ENCODE measurements around the gene IGF1R.

The IGF1R gene

DNA sequence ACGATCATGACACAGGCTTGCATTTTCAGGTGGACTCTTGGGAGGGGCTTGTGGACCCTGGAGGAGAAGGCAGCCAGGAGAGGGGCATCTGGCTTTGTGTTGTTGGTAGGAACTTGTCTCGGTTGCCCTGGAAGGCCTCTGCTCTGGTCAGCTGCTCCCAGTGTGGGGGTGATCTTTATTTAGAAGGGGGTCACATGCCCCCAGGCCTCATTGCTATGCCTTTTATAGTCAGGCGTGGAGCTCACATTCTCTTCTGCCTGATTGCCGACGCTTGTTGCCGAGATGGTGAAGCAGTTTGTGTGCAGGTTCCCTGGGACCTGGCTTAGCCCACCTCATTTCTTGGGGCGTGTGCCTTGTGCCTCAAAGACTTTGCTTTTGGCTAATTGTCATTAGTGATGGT lies 66.6 kb downstream of the IGF1R start:
- Mint-ChIP-seq H3K4me3 (no peak overlapping the region), H3K27me3 (no peaks in the 10 kb centered on the region), H3K36me3 (peaks cover 16 to 17% of the 10 kb centered on the region in 2 donors), H3K27ac (no peak overlapping the region), H3K9me3 (peaks cover 10% of the 10 kb centered on the region in 2 donors), H3K4me1 (peaks cover 30 to 47% of the 10 kb centered on the region in 2 donors)
- ATAC-seq (replicated peaks) = no peak
- no peak for DNase-seq

DNA sequence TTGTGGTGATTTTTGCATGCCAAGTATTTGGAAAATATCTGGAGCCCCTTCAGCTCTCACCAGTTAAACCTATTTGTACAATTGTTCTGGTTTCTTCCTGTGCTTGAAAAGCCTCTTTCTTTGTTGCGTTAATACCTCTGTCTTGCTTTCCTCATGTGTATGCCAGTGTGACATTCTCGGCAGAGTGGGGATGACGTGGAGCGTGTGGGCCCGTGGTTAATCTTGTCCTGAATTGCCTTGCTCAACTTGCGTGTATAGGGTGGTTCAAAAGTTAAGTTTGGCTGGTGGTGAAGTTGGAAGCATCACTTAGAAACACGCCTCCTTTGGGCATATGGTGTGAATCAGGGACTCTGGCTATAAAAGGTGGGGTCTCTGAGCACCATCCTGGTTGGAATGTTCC lies 67.1 kb downstream of the IGF1R start:
- Mint-ChIP-seq H3K9me3 (peaks cover 10% of the 10 kb centered on the region in 2 donors), H3K27me3 (no peaks in the 10 kb centered on the region), H3K36me3 (peaks cover 16 to 17% of the 10 kb centered on the region in 2 donors), H3K4me3 (no peak overlapping the region), H3K4me1 (peaks cover 32 to 47% of the 10 kb centered on the region in 2 donors), H3K27ac (no peak overlapping the region)
- ATAC-seq (replicated peaks) (no peak), DNase-seq (no peak)

DNA sequence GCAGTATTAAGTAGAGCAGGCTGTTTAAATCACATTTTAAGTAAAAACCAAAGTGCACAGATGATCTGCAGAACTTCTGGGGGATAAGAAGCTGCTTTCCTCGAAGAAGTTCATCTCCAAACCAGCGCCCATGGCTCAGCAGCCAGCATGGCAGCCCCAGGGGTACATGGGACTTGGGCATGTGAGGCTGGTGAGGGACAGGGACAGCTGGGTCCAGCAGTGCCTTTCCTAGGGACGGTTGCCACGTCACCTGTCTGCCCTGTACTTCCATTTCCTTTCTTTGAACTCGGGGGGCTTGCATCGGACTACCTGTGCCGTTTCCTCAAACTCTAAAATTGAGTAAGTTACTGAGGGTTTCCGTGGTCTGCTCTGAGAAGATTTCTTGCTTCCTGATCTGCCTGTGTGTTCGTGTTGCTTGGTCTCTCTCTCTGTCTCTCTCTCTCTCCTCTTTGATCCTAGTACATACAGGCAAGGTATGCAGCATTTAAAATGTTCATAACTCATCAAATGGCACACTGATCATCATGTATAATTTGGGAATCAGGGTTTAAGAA lies 67.6 kb downstream of the IGF1R start:
- H3K4me1 Mint-ChIP-seq = peaks cover 32 to 47% of the 10 kb centered on the region in 2 donors
- no peak for DNase-seq
- H3K9me3 Mint-ChIP-seq = peaks cover 9 to 10% of the 10 kb centered on the region in 2 donors
- ATAC-seq (replicated peaks) = no peak
- H3K36me3 Mint-ChIP-seq = peaks cover 15 to 16% of the 10 kb centered on the region in 2 donors
- H3K27ac Mint-ChIP-seq = no peak overlapping the region
- H3K4me3 Mint-ChIP-seq = no peak overlapping the region
- no peaks in the 10 kb centered on the region for H3K27me3 Mint-ChIP-seq

GRCh38 chr15:98717371-98717770 lies 69.0 kb downstream of the IGF1R start:
- peaks cover 36 to 52% of the 10 kb centered on the region in 2 donors for H3K4me1 Mint-ChIP-seq

GRCh38 chr15:98717942-98718341 lies 69.6 kb downstream of the IGF1R start:
- Mint-ChIP-seq H3K27me3 (no peaks in the 10 kb centered on the region), H3K4me3 (no peak overlapping the region), H3K27ac (no peak overlapping the region), H3K9me3 (no peaks in the 10 kb centered on the region), H3K36me3 (peaks cover 0 to under 1% of the 10 kb centered on the region in 2 donors), H3K4me1 (peaks cover 35 to 50% of the 10 kb centered on the region in 2 donors)
- no peak for ATAC-seq (replicated peaks)
- DNase-seq = no peak

More at GRCh38 chr15:98717371-98717770, 69.0 kb downstream of the IGF1R start:
- Mint-ChIP-seq H3K36me3 (peaks cover 1 to 4% of the 10 kb centered on the region in 2 donors), H3K27ac (no peak overlapping the region), H3K27me3 (no peaks in the 10 kb centered on the region), H3K9me3 (peaks cover 0 to under 1% of the 10 kb centered on the region in 2 donors), H3K4me3 (no peak overlapping the region)
- no peak for DNase-seq
- ATAC-seq (replicated peaks) = no peak

- no peak for DNase-seq
- H3K9me3 Mint-ChIP-seq = no peaks in the 10 kb centered on the region
- peaks cover 30 to 44% of the 10 kb centered on the region in 2 donors for H3K4me1 Mint-ChIP-seq
- H3K4me3 Mint-ChIP-seq = no peak overlapping the region
- H3K27ac Mint-ChIP-seq = no peak overlapping the region
- H3K27me3 Mint-ChIP-seq = no peaks in the 10 kb centered on the region
- no peak for ATAC-seq (replicated peaks)
- H3K36me3 Mint-ChIP-seq = no peaks in the 10 kb centered on the region
Observed at GRCh38 chr15:98718426-98719136, 70.2 kb downstream of the IGF1R start.

GRCh38 chr15:98719137-98719740 lies 70.9 kb downstream of the IGF1R start:
- Mint-ChIP-seq H3K9me3 (no peaks in the 10 kb centered on the region), H3K4me3 (no peak overlapping the region), H3K36me3 (no peaks in the 10 kb centered on the region), H3K27ac (no peak overlapping the region), H3K27me3 (no peaks in the 10 kb centered on the region), H3K4me1 (peaks cover 25 to 37% of the 10 kb centered on the region in 2 donors)
- no peak for ATAC-seq (replicated peaks)
- DNase-seq = no peak

- ATAC-seq (replicated peaks) = no peak
- no peak overlapping the region for H3K4me3 Mint-ChIP-seq
- no peaks in the 10 kb centered on the region for H3K36me3 Mint-ChIP-seq
- no peaks in the 10 kb centered on the region for H3K9me3 Mint-ChIP-seq
- H3K27me3 Mint-ChIP-seq = no peaks in the 10 kb centered on the region
- H3K4me1 Mint-ChIP-seq = peaks cover 23 to 31% of the 10 kb centered on the region in 2 donors
- no peak for DNase-seq
- no peak overlapping the region for H3K27ac Mint-ChIP-seq
Observed at GRCh38 chr15:98720031-98720430, 71.7 kb downstream of the IGF1R start.

DNA sequence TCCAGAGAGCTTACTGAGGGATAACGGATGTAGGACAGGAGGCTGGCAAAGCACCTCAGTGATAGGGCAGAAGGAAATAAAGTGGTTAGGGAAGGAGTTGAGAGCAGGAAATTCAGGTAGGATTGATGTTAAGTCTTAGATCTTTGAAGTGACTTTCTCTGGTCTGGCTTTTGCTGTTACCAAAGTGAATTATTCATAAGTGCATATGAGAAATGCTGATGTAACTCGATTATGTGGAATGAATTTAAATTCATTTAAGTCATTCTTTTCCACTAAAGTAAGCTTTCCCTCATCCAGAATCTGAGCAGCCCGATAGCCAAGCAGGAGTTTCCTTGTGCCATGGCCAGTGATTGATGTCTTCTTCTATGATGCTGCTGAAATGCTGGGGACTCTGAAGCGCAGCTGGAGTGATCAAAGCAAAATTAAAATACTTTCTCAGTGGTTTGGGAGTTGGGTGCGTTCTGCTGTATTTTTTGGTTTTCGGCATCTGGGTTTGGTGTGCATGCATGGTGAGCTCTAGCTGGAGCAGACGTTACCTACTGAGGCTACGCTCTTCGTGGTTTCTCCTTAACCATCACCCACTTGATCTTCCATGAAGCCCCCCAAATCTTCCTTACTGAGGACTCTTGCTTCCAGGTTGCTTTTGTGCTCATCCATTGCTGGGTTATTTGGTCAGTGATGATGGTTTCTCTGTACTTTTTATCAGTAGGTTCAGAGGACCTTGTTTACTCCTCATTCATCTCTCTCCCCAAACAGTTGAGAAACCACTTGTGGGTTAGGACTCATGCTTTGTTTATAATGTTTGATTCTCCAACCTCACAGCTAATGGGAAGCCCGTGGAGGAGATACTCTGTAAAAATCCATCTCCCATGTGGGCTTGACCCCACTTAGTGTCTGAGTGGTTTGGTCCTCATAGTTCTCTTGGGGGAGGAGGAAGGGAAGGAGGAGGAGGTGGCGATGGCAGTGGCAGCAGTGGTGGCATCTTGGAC lies 72.5 kb downstream of the IGF1R start:
- Mint-ChIP-seq H3K4me1 (peaks cover 19 to 24% of the 10 kb centered on the region in 2 donors), H3K27me3 (no peaks in the 10 kb centered on the region), H3K9me3 (no peaks in the 10 kb centered on the region), H3K36me3 (no peaks in the 10 kb centered on the region), H3K4me3 (no peak overlapping the region), H3K27ac (no peak overlapping the region)
- ATAC-seq (replicated peaks) = no peak
- no peak for DNase-seq

- H3K4me1 Mint-ChIP-seq = peaks cover 14 to 17% of the 10 kb centered on the region in 2 donors
- no peaks in the 10 kb centered on the region for H3K27me3 Mint-ChIP-seq
- H3K9me3 Mint-ChIP-seq = no peaks in the 10 kb centered on the region
- H3K4me3 Mint-ChIP-seq = no peak overlapping the region
- H3K36me3 Mint-ChIP-seq = no peaks in the 10 kb centered on the region
- no peak for ATAC-seq (replicated peaks)
- DNase-seq = no peak
- no peak overlapping the region for H3K27ac Mint-ChIP-seq
Observed at GRCh38 chr15:98722209-98722608, 73.9 kb downstream of the IGF1R start.

DNA sequence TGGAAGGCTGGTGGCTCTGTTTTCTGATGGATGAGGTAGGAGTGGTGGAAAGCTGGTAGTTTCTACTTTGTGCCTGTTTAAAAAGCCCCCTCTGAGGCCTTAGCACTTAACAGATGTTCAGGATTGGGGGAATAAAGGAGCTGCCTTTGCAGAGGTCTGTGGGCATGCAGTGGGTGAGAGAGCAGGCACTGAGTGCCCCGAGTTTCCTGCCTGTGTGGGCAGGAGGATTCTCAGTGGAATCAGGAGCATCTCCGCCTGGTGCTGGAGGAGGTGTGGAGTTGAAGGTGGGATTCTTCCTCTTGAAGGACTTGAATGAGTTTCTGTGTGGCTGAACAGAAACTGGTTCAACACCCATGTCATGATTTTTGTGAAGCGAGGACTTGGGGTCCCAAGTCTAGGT lies 74.3 kb downstream of the IGF1R start:
- ATAC-seq (replicated peaks) = no peak
- no peaks in the 10 kb centered on the region for H3K27me3 Mint-ChIP-seq
- H3K9me3 Mint-ChIP-seq = no peaks in the 10 kb centered on the region
- DNase-seq = no peak
- H3K36me3 Mint-ChIP-seq = no peaks in the 10 kb centered on the region
- no peak overlapping the region for H3K4me3 Mint-ChIP-seq
- H3K27ac Mint-ChIP-seq = no peak overlapping the region
- H3K4me1 Mint-ChIP-seq = peaks cover 14 to 17% of the 10 kb centered on the region in 2 donors

DNA sequence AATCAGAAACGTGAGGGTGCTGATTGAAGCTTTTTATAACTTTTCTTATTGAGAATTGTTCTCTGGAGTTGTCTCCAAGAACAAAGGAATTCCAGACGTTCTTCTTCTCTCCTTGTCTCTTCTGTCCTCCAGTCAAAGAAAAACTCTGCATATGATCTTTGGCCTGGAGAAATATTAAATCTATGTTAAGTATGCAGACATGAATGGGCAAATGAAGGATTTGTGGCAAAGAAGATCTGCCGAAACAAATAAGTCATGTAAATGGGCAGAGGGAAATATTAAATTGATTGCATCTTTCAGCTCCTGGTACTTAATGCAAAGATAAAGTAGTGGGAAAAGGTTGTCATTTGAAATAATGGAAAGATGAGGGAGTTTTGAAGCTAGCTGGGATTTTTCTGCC lies 74.9 kb downstream of the IGF1R start:
- DNase-seq = no peak
- Mint-ChIP-seq H3K9me3 (no peaks in the 10 kb centered on the region), H3K4me3 (no peak overlapping the region), H3K4me1 (peaks cover 11 to 14% of the 10 kb centered on the region in 2 donors), H3K27me3 (no peaks in the 10 kb centered on the region), H3K36me3 (no peaks in the 10 kb centered on the region), H3K27ac (no peak overlapping the region)
- ATAC-seq (replicated peaks) = no peak

DNA sequence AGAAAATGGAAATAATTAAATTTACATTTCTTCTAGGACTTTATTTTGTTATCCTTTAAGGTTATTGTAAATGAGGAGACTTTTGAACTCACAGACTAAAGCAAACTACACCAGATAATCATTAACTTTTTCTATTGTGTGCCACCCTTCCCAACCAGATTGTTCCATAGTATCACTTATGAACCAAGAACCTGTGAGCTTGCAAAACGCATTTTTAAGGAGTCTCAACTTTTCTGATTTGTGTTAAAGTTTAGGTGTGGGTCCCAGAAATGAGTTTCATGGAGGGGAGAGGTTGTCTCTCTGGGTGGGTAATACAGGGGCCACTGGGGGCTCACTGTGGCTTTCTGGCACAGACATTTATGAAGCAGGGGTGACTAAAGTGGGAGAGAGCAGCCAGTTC lies 75.7 kb downstream of the IGF1R start:
- H3K27ac Mint-ChIP-seq = no peak overlapping the region
- DNase-seq (no peak), ATAC-seq (replicated peaks) (no peak)
- H3K9me3 Mint-ChIP-seq = no peaks in the 10 kb centered on the region
- H3K4me3 Mint-ChIP-seq = no peak overlapping the region
- no peaks in the 10 kb centered on the region for H3K36me3 Mint-ChIP-seq
- H3K4me1 Mint-ChIP-seq = peaks cover 5 to 6% of the 10 kb centered on the region in 2 donors
- H3K27me3 Mint-ChIP-seq = no peaks in the 10 kb centered on the region

GRCh38 chr15:98724494-98724893 lies 76.2 kb downstream of the IGF1R start:
- no peak for ATAC-seq (replicated peaks)
- no peak overlapping the region for H3K4me3 Mint-ChIP-seq
- H3K27me3 Mint-ChIP-seq = no peaks in the 10 kb centered on the region
- H3K36me3 Mint-ChIP-seq = no peaks in the 10 kb centered on the region
- no peak for DNase-seq
- H3K27ac Mint-ChIP-seq = no peak overlapping the region
- H3K9me3 Mint-ChIP-seq = no peaks in the 10 kb centered on the region
- peaks cover 6 to 7% of the 10 kb centered on the region in 2 donors for H3K4me1 Mint-ChIP-seq

Measured in stimulated activated naive B cell treated with anti-CD40 and anti-IgM and Interleukin-4, amounts not matched to agents 10 μg/mL and 1 μg/mL and 100 μg/mL, for 72 hours (primary cell).